ENCODE data around the gene TMUB1. TPM values are rescaled to one million over a fixed set of nuclear protein-coding genes. Genes with fewer than 3 reads are reported as not detected.

Gene TMUB1
- polyA plus RNA-seq, 4 donors = 66.4 to 144 (median 77.2) TPM

GRCh38 chr7:151035026-151035717 lies 48.1 kb downstream of the TMUB1 start:
- 88 to 95% (median 92%) methylated on average over 20 to 21 of the region's 21 CpGs for WGBS, 3 donors
- no peak overlapping the region for H3K4me3 ChIP-seq (ENCODE audit: low read depth in 1 of 3, low read length in 3 of 3)
- H3K9me3 ChIP-seq (ENCODE audit: control insufficient read depth in 2 of 2, insufficient read depth in 1 of 2, low read depth in 1 of 2, low read length in 1 of 2) = no peaks in the 10 kb centered on the region
- H3K36me3 ChIP-seq (ENCODE audit: control insufficient read depth in 3 of 3, insufficient read depth in 2 of 3, low read depth in 1 of 3, low read length in 3 of 3) = peaks cover 4 to 69% (median 15%) of the 10 kb centered on the region in 3 donors
- no peak for DNase-seq
- FAIRE-seq = no peak
- no peak overlapping the region for H3K27ac ChIP-seq (ENCODE audit: low read depth in 1 of 3, low read length in 2 of 3)
- peaks cover 0 to 19% (median 8%) of the 10 kb centered on the region in 3 donors for H3K4me1 ChIP-seq (ENCODE audit: control insufficient read depth in 3 of 3, insufficient read depth in 2 of 3, low read depth in 1 of 3, low read length in 2 of 3)
- no peaks in the 10 kb centered on the region for H3K27me3 ChIP-seq (ENCODE audit: control insufficient read depth in 3 of 3, insufficient read depth in 3 of 3, low read length in 3 of 3)

- H3K27ac ChIP-seq (ENCODE audit: low read depth in 1 of 3, low read length in 2 of 3) = no peak overlapping the region
- no peak overlapping the region for H3K4me3 ChIP-seq (ENCODE audit: low read depth in 1 of 3, low read length in 3 of 3)
- H3K27me3 ChIP-seq (ENCODE audit: control insufficient read depth in 3 of 3, insufficient read depth in 3 of 3, low read length in 3 of 3) = no peaks in the 10 kb centered on the region
- H3K9me3 ChIP-seq (ENCODE audit: control insufficient read depth in 2 of 2, insufficient read depth in 1 of 2, low read depth in 1 of 2, low read length in 1 of 2) = no peaks in the 10 kb centered on the region
- WGBS, 3 donors = 93 to 96% (median 94%) methylated on average over 21 of the region's 21 CpGs
- no peak for FAIRE-seq
- peaks cover 4 to 69% (median 15%) of the 10 kb centered on the region in 3 donors for H3K36me3 ChIP-seq (ENCODE audit: control insufficient read depth in 3 of 3, insufficient read depth in 2 of 3, low read depth in 1 of 3, low read length in 3 of 3)
- peaks cover 0 to 12% (median 8%) of the 10 kb centered on the region in 3 donors for H3K4me1 ChIP-seq (ENCODE audit: control insufficient read depth in 3 of 3, insufficient read depth in 2 of 3, low read depth in 1 of 3, low read length in 2 of 3)
- no peak for DNase-seq
These were observed 48.8 kb downstream of the TMUB1 start for GRCh38 chr7:151034312-151035025.

GRCh38 chr7:151033864-151034249 lies 49.4 kb downstream of the TMUB1 start:
- WGBS, 3 donors = 75 to 95% (median 91%) methylated on average over 5 of the region's 5 CpGs
- no peaks in the 10 kb centered on the region for H3K27me3 ChIP-seq (ENCODE audit: control insufficient read depth in 3 of 3, insufficient read depth in 3 of 3, low read length in 3 of 3)
- no peak for FAIRE-seq
- H3K27ac ChIP-seq (ENCODE audit: low read depth in 1 of 3, low read length in 2 of 3) = no peak overlapping the region
- no peak for DNase-seq
- peaks cover 0 to 10% (median 5%) of the 10 kb centered on the region in 3 donors for H3K4me1 ChIP-seq (ENCODE audit: control insufficient read depth in 3 of 3, insufficient read depth in 2 of 3, low read depth in 1 of 3, low read length in 2 of 3)
- H3K36me3 ChIP-seq (ENCODE audit: control insufficient read depth in 3 of 3, insufficient read depth in 2 of 3, low read depth in 1 of 3, low read length in 3 of 3) = peaks cover 4 to 69% (median 15%) of the 10 kb centered on the region in 3 donors
- H3K9me3 ChIP-seq (ENCODE audit: control insufficient read depth in 2 of 2, insufficient read depth in 1 of 2, low read depth in 1 of 2, low read length in 1 of 2) = no peaks in the 10 kb centered on the region
- H3K4me3 ChIP-seq (ENCODE audit: low read depth in 1 of 3, low read length in 3 of 3) = no peak overlapping the region

- 87 to 88% (median 88%) methylated on average over 17 of the region's 17 CpGs for WGBS, 3 donors
- Histone ChIP-seq H3K27me3 (ENCODE audit: control insufficient read depth in 3 of 3, insufficient read depth in 3 of 3, low read length in 3 of 3) (no peaks in the 10 kb centered on the region), H3K27ac (ENCODE audit: low read depth in 1 of 3, low read length in 2 of 3) (no peak overlapping the region), H3K9me3 (ENCODE audit: control insufficient read depth in 2 of 2, insufficient read depth in 1 of 2, low read depth in 1 of 2, low read length in 1 of 2) (no peaks in the 10 kb centered on the region), H3K4me1 (ENCODE audit: control insufficient read depth in 3 of 3, insufficient read depth in 2 of 3, low read depth in 1 of 3, low read length in 2 of 3) (peaks cover 0 to 6% (median 0%) of the 10 kb centered on the region in 3 donors), H3K36me3 (ENCODE audit: control insufficient read depth in 3 of 3, insufficient read depth in 2 of 3, low read depth in 1 of 3, low read length in 3 of 3) (peaks cover 4 to 63% (median 15%) of the 10 kb centered on the region in 3 donors), H3K4me3 (ENCODE audit: low read depth in 1 of 3, low read length in 3 of 3) (no peak overlapping the region)
- FAIRE-seq (no peak), DNase-seq (no peak)
These were observed 50.1 kb downstream of the TMUB1 start for GRCh38 chr7:151032936-151033863.

Other genes starting within 250 kb of the TMUB1 start
- gene AOC1, start 231.0 kb downstream of the TMUB1 start, polyA plus RNA-seq = 100 to 1,000 TPM in 3 of 4 donors, 10 to 100 TPM in 1; 72.7 to 325 (median 173) TPM
- gene KCNH2, start 105.2 kb downstream of the TMUB1 start, polyA plus RNA-seq = 1 to 10 TPM in 3 of 4 donors, not detected in 1; 2.4 to 5.7 (median 3.7) TPM
- gene NOS3, start 92.5 kb downstream of the TMUB1 start, polyA plus RNA-seq = 10 to 100 TPM in 1 of 4 donors, 1 to 10 TPM in 1, under 1 TPM in 2; 0.45 to 14.7 (median 4.7) TPM
- 1 to 10 TPM in 2 of 4 donors, under 1 TPM in 2; 0.22 to 1.6 (median 0.77) TPM for gene ATG9B, start 59.0 kb downstream of the TMUB1 start, polyA plus RNA-seq
- 10 to 100 TPM; 15.4 to 29.9 (median 16.2) TPM for gene ABCB8, start 55.0 kb downstream of the TMUB1 start, polyA plus RNA-seq
- 10 to 100 TPM in 1 of 4 donors, 1 to 10 TPM in 3; 2.8 to 10.7 (median 3.6) TPM for gene ASIC3, start 35.0 kb downstream of the TMUB1 start, polyA plus RNA-seq
- gene CDK5, start 25.6 kb downstream of the TMUB1 start, polyA plus RNA-seq = 10 to 100 TPM; 10.8 to 19.7 (median 11.9) TPM
- 100 to 1,000 TPM in 3 of 4 donors, 10 to 100 TPM in 1; 91.5 to 132 (median 103) TPM for gene SLC4A2, start 23.9 kb downstream of the TMUB1 start, polyA plus RNA-seq
- gene FASTK, start 2.7 kb downstream of the TMUB1 start, polyA plus RNA-seq = 100 to 1,000 TPM in 3 of 4 donors, 10 to 100 TPM in 1; 95.2 to 248 (median 126) TPM
- gene AGAP3, start 3.0 kb upstream of the TMUB1 start, polyA plus RNA-seq = 10 to 100 TPM; 46.5 to 57.9 (median 54.4) TPM
- under 1 TPM in 1 of 4 donors, not detected in 3; 0.06 TPM for gene GBX1, start 84.2 kb upstream of the TMUB1 start, polyA plus RNA-seq
- gene ASB10, start 103.8 kb upstream of the TMUB1 start, polyA plus RNA-seq = not detected
- not detected for gene H2BK1, start 127.0 kb upstream of the TMUB1 start, polyA plus RNA-seq
- 10 to 100 TPM; 11.0 to 23.7 (median 13.5) TPM for gene ABCF2, start 143.7 kb upstream of the TMUB1 start, polyA plus RNA-seq
- gene CHPF2, start 149.0 kb upstream of the TMUB1 start, polyA plus RNA-seq = 10 to 100 TPM; 11.6 to 27.2 (median 18.1) TPM
- gene SMARCD3, start 165.2 kb upstream of the TMUB1 start, polyA plus RNA-seq = 10 to 100 TPM in 2 of 4 donors, 1 to 10 TPM in 1, under 1 TPM in 1; 0.89 to 16.0 (median 10.3) TPM